SK-N-SH treated with all-trans-retinoic acid at 6 μM for 48 hours (cell line): Measurements from ENCODE around the gene CLDN18.

Experiments used
- ATAC-seq: fragments of 200-7000 bp; cut with Tn5 transposase; 3 replicates; pipeline ENCODE4 v1.9.1; 2020; ENCODE audit warnings: mild to moderate bottlenecking, moderate library complexity
- ARNTL ChIP-seq: fragments of 450-650 bp; formaldehyde crosslinking; IDR thresholded peaks from 2 replicates; pipeline ENCODE4 v1.5.0; 2020; ENCODE audit warnings: low read depth, mild to moderate bottlenecking, moderate library complexity, borderline replicate concordance
- BACH2 ChIP-seq: fragments of 250-450 bp; sonication (Bioruptor Pico); IDR thresholded peaks from 2 replicates; pipeline ENCODE4 v1.9.0; 2021; ENCODE audit warnings: mild to moderate bottlenecking, borderline replicate concordance
- CREB5 ChIP-seq: fragments of 250-450 bp; sonication (Bioruptor Pico); IDR thresholded peaks from 2 replicates; pipeline ENCODE4 v1.5.1; 2020; ENCODE audit warnings: low read depth, mild to moderate bottlenecking, moderate library complexity
- CSDC2 ChIP-seq: fragments of 250-450 bp; sonication (Bioruptor Pico); IDR thresholded peaks from 2 replicates; pipeline ENCODE4 v1.5.0; 2020; ENCODE audit warnings: mild to moderate bottlenecking, moderate library complexity
- CSRNP3 ChIP-seq: fragments of 250-450 bp; sonication (Bioruptor Pico); IDR thresholded peaks from 2 replicates; pipeline ENCODE4 v1.5.1; 2021; ENCODE audit warnings: mild to moderate bottlenecking, moderate library complexity
- ESRRG ChIP-seq: fragments of 250-450 bp; sonication (Bioruptor Pico); IDR thresholded peaks from 2 replicates; pipeline ENCODE4 v1.6.1; 2021; ENCODE audit warnings: mild to moderate bottlenecking
- GLIS3 ChIP-seq: fragments of 250-450 bp; sonication (Bioruptor Pico); IDR thresholded peaks from 2 replicates; pipeline ENCODE4 v1.5.0; 2020; ENCODE audit warnings: mild to moderate bottlenecking, moderate library complexity
- ISL1 ChIP-seq: fragments of 250-450 bp; sonication (Bioruptor Pico); IDR thresholded peaks from 2 replicates; pipeline ENCODE4 v2.1.2; 2022; ENCODE audit warnings: mild to moderate bottlenecking, moderate library complexity
- OSR1 ChIP-seq: fragments of 250-450 bp; sonication (Bioruptor Pico); IDR thresholded peaks from 2 replicates; pipeline ENCODE4 v1.8.0; 2022; ENCODE audit warnings: moderate library complexity, mild to moderate bottlenecking, inconsistent platforms
- PATZ1 ChIP-seq: fragments of 250-450 bp; sonication (Bioruptor Pico); IDR thresholded peaks from 2 replicates; pipeline ENCODE4 v1.8.0; 2020; ENCODE audit warnings: mild to moderate bottlenecking, moderate library complexity, borderline replicate concordance
- POU6F1 ChIP-seq: fragments of 250-450 bp; sonication (Bioruptor Pico); IDR thresholded peaks from 2 replicates; pipeline ENCODE4 v1.8.0; 2021; ENCODE audit warnings: low read depth, mild to moderate bottlenecking, moderate library complexity, borderline replicate concordance
- PPARA ChIP-seq: fragments of 250-450 bp; sonication (Bioruptor Pico); IDR thresholded peaks from 2 replicates; pipeline ENCODE4 v1.5.0; 2020; ENCODE audit warnings: mild to moderate bottlenecking, borderline replicate concordance
- RARB ChIP-seq: fragments of 250-450 bp; sonication (Bioruptor Pico); IDR thresholded peaks from 2 replicates; pipeline ENCODE4 v1.8.0; 2021; ENCODE audit warnings: mild to moderate bottlenecking, moderate library complexity
- SNAI2 ChIP-seq: fragments of 250-450 bp; sonication (Bioruptor Pico); IDR thresholded peaks from 2 replicates; pipeline ENCODE4 v1.5.0; 2020; ENCODE audit warnings: mild to moderate bottlenecking, moderate library complexity
- TCF4 ChIP-seq: fragments of 250-450 bp; sonication (Bioruptor Pico); IDR thresholded peaks from 2 replicates; pipeline ENCODE4 v1.8.0; 2021; ENCODE audit warnings: mild to moderate bottlenecking, moderate library complexity, borderline replicate concordance
- TOX ChIP-seq: fragments of 250-450 bp; sonication (Bioruptor Pico); IDR thresholded peaks from 2 replicates; pipeline ENCODE4 v1.8.0; 2021; ENCODE audit warnings: mild to moderate bottlenecking, moderate library complexity, borderline replicate concordance
- TSHZ2 ChIP-seq: fragments of 250-450 bp; sonication (Bioruptor Pico); IDR thresholded peaks from 2 replicates; pipeline ENCODE4 v1.5.0; 2020; ENCODE audit warnings: mild to moderate bottlenecking, moderate library complexity
- ZC3H10 ChIP-seq: fragments of 250-450 bp; sonication (Bioruptor Pico); IDR thresholded peaks from 2 replicates; pipeline ENCODE4 v1.5.1; 2021; ENCODE audit warnings: mild to moderate bottlenecking, moderate library complexity
- ZFP3 ChIP-seq: fragments of 250-450 bp; sonication (Bioruptor Pico); IDR thresholded peaks from 2 replicates; pipeline ENCODE4 v1.5.0; 2020; ENCODE audit warnings: mild to moderate bottlenecking, moderate library complexity
- ZFP30 ChIP-seq: fragments of 450-650 bp; formaldehyde crosslinking; IDR thresholded peaks from 2 replicates; pipeline ENCODE4 v1.5.0; 2022; ENCODE audit warnings: mild to moderate bottlenecking, moderate library complexity
- ZNF70 ChIP-seq: fragments of 450-650 bp; formaldehyde crosslinking; IDR thresholded peaks from 2 replicates; pipeline ENCODE4 v1.5.0; 2020; ENCODE audit warnings: mild to moderate bottlenecking, moderate library complexity
- ZNF8 ChIP-seq: fragments of 450-650 bp; formaldehyde crosslinking; IDR thresholded peaks from 2 replicates; pipeline ENCODE4 v1.5.0; 2020; ENCODE audit warnings: mild to moderate bottlenecking, moderate library complexity

CLDN18 gene

GRCh38 chr3:137987723-137988122 is 22.2 kb upstream of the CLDN18 start:
- no peak for TF ChIP-seq TSHZ2 (CRISPR knock-in tag)
- TF ChIP-seq ZC3H10 (CRISPR knock-in tag) = no peak
- TF ChIP-seq RARB (CRISPR knock-in tag) = no peak
- TF ChIP-seq ARNTL (CRISPR knock-in tag) = no peak
- no peak for TF ChIP-seq CSDC2 (CRISPR knock-in tag)
- no peak for TF ChIP-seq ZNF70 (CRISPR knock-in tag)
- TF ChIP-seq PATZ1 (CRISPR knock-in tag) = no peak
- no peak for TF ChIP-seq CREB5 (CRISPR knock-in tag)
- TF ChIP-seq PPARA = no peak
- TF ChIP-seq OSR1 (CRISPR knock-in tag) = no peak
- TF ChIP-seq ZFP30 (CRISPR knock-in tag) = no peak
- no peak for TF ChIP-seq ISL1 (CRISPR knock-in tag)
- TF ChIP-seq SNAI2 (CRISPR knock-in tag) = no peak
- ATAC-seq = no peak

- TF ChIP-seq TSHZ2 (CRISPR knock-in tag) = no peak
- TF ChIP-seq PPARA = no peak
- no peak for ATAC-seq
Measured at GRCh38 chr3:137988152-137988551, 21.8 kb upstream of the CLDN18 start.

GRCh38 chr3:137988982-137989381 is 21.0 kb upstream of the CLDN18 start:
- ATAC-seq = no peak
- no peak for TF ChIP-seq ZFP3 (CRISPR knock-in tag)
- TF ChIP-seq POU6F1 (CRISPR knock-in tag) = no peak
- no peak for TF ChIP-seq ARNTL (CRISPR knock-in tag)
- no peak for TF ChIP-seq CSRNP3 (CRISPR knock-in tag)
- no peak for TF ChIP-seq TOX (CRISPR knock-in tag)
- no peak for TF ChIP-seq PATZ1 (CRISPR knock-in tag)
- no peak for TF ChIP-seq OSR1 (CRISPR knock-in tag)
- no peak for TF ChIP-seq ESRRG
- no peak for TF ChIP-seq CSDC2 (CRISPR knock-in tag)
- TF ChIP-seq ZNF8 = no peak
- TF ChIP-seq GLIS3 (CRISPR knock-in tag) = no peak
- TF ChIP-seq ZNF70 (CRISPR knock-in tag) = no peak
- TF ChIP-seq BACH2 (CRISPR knock-in tag) = no peak
- no peak for TF ChIP-seq PPARA
- no peak for TF ChIP-seq ZFP30 (CRISPR knock-in tag)
- no peak for TF ChIP-seq TCF4 (CRISPR knock-in tag)
